Muscle of leg (tissue), 11 donors: ENCODE data around the gene MORF4L1. TPM values are rescaled to one million over a fixed set of nuclear protein-coding genes. Genes with fewer than 3 reads are reported as not detected.
"Not testable (repeated sequence)": the region's sequence is repeated elsewhere in the genome, so short reads cannot be mapped to it uniquely, and the experiment has no call there.

Experiments
- DNase-seq: peaks from one replicate; pipeline ENCODE4 v3.0.0; 2013
- H3K27ac ChIP-seq: one replicate; pipeline ENCODE4 v1.5.1; 2013; ENCODE audit warnings: mild to moderate bottlenecking, low read length, control low read depth
- H3K27me3 ChIP-seq: one replicate; pipeline ENCODE4 v1.6.1; 2013; ENCODE audit warnings: low read length; ENCODE audit not compliant: control insufficient read depth, insufficient read depth
- H3K36me3 ChIP-seq: one replicate; pipeline ENCODE4 v1.6.1; 2013; ENCODE audit warnings: low read length; ENCODE audit not compliant: control insufficient read depth, insufficient read depth
- H3K4me1 ChIP-seq: one replicate; pipeline ENCODE4 v1.6.1; 2013; ENCODE audit warnings: low read length; ENCODE audit not compliant: control insufficient read depth, insufficient read depth
- H3K4me3 ChIP-seq: one replicate; pipeline ENCODE4 v1.5.1; 2013; ENCODE audit warnings: low read length, control low read depth
- H3K9me3 ChIP-seq: replicated peaks from 2 replicates; pipeline ENCODE4 v1.6.1; 2013; ENCODE audit warnings: low read depth, low read length; ENCODE audit not compliant: control insufficient read depth
- WGBS: methylation state at CpG from one replicate; pipeline ENCODE4 v1.1.5; 2013; ENCODE audit warnings: missing lambda C conversion rate; ENCODE audit not compliant: insufficient coverage; 5-methylcytosine and 5-hydroxymethylcytosine counted together
- polyA plus RNA-seq, 8 donors: library from polyadenylated mRNA; unstranded; fragments of 120-200 nt; gene quantifications; one replicate each; pipeline versions ENCODE4 v1.2.1 to v1.2.3, GENCODE V29; 2013; ENCODE audit warnings: inconsistent platforms in 1 of 8, low replicate concordance in 1 of 8; ENCODE audit not compliant: insufficient read length in 8 of 8, insufficient read depth in 1 of 8
- total RNA-seq: library from RNA; stranded (reverse); fragments of 120-200 nt; gene quantifications from one replicate; pipeline ENCODE4 v1.2.4, GENCODE V29; 2013

The MORF4L1 gene
- total and polyA plus RNA-seq, 9 donors, result 285 to 656 (median 558) TPM

DNA sequence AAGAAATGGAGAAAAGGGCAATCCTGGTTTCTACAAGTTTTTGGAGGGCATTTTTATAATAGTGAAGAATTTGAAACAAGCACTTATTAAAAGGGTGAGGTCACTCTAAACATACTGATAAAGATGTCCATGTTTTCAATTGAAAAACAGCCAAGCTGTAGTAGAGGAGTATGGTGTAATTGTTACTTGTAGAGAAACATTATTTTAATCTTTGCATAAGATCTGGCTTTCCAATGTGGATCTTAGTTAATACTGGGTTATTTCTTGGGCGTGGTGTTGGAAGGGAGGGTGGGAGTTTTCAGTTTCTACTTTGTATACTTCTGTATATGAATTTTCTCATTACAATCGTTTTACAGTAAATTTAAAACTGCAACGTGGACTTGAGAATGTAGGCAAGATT, 22.8 kb downstream of the MORF4L1 start:
- no CpG with 5 or more reads among the region's 3 CpGs for WGBS
- peaks cover 49% of the 10 kb centered on the region for H3K36me3 ChIP-seq

DNA sequence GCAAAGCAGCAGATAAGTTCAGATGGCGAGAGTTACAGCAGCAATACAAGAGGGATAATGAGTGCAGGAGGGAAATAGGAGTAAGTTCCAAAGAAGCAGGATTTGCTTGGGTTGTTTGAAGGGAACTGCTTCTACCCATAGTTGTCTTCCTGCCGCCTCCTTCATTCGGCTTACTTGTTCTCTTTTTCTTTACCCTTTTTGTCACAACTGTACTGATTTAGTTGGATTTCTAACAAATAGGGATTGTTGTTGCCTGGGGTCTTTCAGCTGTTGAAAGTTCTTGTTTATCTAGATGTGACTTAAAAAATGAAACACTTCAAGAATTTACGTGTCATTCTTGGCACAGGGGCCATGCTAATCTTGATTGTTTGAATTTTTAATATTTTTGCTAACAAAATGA, 25.9 kb downstream of the MORF4L1 start:
- no peaks in the 10 kb centered on the region for H3K27me3 ChIP-seq
- no peak overlapping the region for H3K27ac ChIP-seq
- DNase-seq, result no peak
- no peaks in the 10 kb centered on the region for H3K4me1 ChIP-seq
- WGBS, result 100% methylated on average over 1 of the region's 4 CpGs
- peaks cover 64% of the 10 kb centered on the region for H3K36me3 ChIP-seq
- no peak overlapping the region for H3K4me3 ChIP-seq
- H3K9me3 ChIP-seq, result no peaks in the 10 kb centered on the region

More for the DNA sequence above, 22.8 kb downstream of the MORF4L1 start:
- DNase-seq, result no peak
- Histone ChIP-seq H3K27me3 (no peaks in the 10 kb centered on the region), H3K4me3 (no peak overlapping the region), H3K27ac (no peak overlapping the region), H3K9me3 (no peaks in the 10 kb centered on the region), H3K4me1 (no peaks in the 10 kb centered on the region)

DNA sequence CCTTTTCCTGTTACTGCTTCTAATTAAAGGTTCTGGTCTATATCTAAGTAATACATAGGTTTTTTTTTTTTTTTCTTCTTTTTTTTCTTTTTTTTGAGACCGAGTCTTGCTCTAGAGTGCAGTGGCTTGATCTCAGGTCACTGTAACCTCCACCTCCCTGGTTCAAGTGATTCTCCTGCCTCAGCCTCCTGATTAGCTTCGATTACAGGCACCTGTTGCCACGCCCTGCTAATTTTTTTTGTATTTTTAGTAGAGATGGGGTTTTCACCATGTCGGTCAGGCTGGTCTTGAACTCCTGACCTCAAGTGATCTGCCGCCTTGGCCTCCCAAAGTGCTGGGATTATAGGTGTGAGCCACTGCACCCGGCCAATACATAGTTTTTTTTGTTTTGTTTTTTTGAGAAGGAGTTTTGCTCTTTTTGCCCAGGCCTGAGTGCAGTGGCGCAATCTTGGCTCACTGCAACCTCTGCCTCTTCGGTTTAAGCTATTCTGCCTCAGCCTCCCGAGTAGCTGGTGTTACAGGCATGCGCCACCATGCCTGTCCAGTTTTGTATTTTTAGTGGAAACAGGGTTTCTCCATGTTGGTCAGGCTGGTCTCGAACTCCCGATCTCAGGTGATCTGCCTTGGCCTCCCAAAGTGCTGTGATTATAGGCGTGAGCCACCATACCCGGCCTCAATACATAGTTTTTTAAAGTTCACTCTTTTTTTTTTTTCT, 28.3 kb downstream of the MORF4L1 start:
- H3K27me3 ChIP-seq, H3K4me3 ChIP-seq, H3K4me1 ChIP-seq, H3K9me3 ChIP-seq, H3K27ac ChIP-seq, DNase-seq: not testable (repeated sequence)
- H3K36me3 ChIP-seq, result peaks cover 72% of the 10 kb centered on the region
- WGBS, result 92% methylated on average over 5 of the region's 14 CpGs

DNA sequence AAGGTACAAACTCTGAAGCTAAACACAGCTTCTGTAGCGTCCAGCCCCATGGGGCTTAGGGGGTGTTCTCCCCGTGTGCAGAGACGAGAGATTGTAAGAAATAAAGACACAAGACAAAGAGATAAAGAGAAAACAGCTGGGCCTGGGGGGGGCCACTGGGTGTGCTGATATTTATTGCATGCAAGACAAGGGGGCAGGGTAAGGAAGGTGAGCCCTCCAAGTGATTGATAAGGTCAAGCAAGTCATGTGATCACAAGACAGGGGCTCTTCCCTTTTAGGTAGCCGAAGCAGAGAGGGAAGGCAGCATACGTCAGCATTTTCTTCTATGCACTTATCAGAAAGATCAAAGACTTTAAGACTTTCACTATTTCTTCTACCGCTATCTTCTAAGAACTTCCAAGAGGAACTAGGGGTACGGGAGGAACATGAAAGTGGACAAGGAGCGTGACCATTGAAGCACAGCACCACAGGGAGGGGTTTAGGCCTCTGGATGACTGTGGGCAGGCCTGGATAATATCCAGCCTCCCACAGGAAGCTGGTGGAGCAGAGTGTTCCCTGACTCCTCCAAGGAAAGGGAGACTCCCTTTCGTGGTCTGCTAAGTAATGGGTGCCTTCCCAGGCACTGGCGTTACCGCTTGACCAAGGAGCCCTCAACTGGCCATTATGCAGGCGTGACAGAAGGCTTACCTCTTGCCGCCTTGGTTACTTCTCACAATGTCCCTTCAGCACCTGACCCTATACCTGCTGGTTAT, 29.8 kb downstream of the MORF4L1 start:
- not testable (repeated sequence) for H3K4me3 ChIP-seq, H3K4me1 ChIP-seq, H3K27ac ChIP-seq, DNase-seq, H3K27me3 ChIP-seq, H3K9me3 ChIP-seq
- WGBS, result 60% methylated on average over 4 of the region's 13 CpGs
- peaks cover 77% of the 10 kb centered on the region for H3K36me3 ChIP-seq

DNA sequence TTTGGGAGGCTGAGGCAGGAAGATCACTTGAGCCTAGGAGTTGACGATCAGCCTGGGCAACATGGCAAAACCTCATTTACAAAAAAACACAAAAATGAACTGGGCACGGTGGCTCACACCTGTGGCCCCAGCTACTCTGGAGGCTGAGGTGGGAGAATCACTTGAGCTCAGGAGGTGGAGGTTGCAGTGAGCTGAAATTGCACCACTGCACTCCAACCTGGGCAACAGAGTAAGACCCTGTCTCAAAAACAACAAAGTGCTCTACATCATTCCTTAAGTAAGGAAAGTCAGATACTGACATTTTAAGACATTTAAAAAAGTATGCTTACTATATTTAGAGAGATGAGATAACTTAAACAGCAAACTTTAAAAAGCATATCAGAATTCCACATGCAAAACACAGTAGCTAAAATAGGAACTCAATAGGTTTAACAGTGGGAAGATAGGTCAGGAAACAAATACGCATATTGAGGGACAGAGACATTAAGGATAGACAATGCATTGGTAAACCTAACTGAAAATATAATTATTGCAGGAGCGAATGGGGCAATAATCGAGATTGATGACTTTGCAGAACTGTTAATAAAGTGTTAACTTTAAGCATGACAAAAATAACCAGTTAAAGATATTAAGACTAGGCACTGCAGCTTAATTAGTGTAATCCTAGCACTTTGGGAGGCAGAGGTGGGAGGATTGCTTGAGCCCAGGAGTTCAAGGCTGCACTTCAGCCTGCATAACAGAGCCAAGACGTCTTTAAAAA, 32.1 kb downstream of the MORF4L1 start:
- no peak for DNase-seq
- WGBS, result no CpG with 5 or more reads among the region's 6 CpGs
- peaks cover 75% of the 10 kb centered on the region for H3K36me3 ChIP-seq
- H3K27me3 ChIP-seq, result no peaks in the 10 kb centered on the region
- H3K9me3 ChIP-seq, result no peaks in the 10 kb centered on the region
- no peak overlapping the region for H3K27ac ChIP-seq
- no peaks in the 10 kb centered on the region for H3K4me1 ChIP-seq
- no peak overlapping the region for H3K4me3 ChIP-seq

DNA sequence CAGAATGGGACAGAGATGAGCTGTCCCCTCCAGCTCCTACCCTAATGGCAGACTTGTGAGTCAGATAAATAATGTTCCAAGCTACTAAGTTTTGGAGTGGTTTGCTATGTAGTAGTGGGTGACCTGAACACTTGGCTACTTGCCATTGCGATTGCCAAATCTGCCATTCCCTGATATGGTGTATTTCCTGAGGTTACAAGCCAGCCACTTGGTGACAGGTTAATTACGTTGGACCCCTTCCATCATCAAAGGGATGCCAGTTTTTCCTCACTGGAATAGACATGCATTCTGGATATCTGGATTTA, 33.6 kb downstream of the MORF4L1 start:
- no peaks in the 10 kb centered on the region for H3K9me3 ChIP-seq
- H3K27me3 ChIP-seq, result no peaks in the 10 kb centered on the region
- no peak overlapping the region for H3K27ac ChIP-seq
- DNase-seq, result no peak
- H3K4me3 ChIP-seq, result no peak overlapping the region
- peaks cover 77% of the 10 kb centered on the region for H3K36me3 ChIP-seq
- no peaks in the 10 kb centered on the region for H3K4me1 ChIP-seq
- no CpG with 5 or more reads among the region's 2 CpGs for WGBS

DNA sequence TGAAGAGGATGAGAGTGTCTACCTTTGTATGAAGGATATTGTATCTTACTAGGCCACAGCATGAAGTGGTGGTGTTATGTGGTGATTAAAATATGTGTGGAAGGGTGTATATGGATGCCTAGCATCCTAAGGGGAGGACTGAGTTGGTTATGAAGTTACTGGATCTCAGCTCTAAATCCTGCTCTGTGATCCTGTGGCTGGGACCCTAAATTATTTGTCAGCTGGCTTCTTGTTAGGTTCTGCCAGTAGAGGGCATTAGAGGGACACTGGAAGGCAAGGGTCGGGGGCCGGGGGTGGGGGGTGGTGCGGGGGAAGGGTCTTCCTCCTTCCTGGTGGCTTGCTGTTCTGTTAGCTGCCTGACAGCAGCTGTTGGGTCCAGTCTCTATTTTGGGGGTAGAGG, 34.9 kb downstream of the MORF4L1 start:
- Histone ChIP-seq H3K27me3 (no peaks in the 10 kb centered on the region), H3K4me1 (no peaks in the 10 kb centered on the region), H3K4me3 (no peak overlapping the region), H3K36me3 (peaks cover 73% of the 10 kb centered on the region), H3K9me3 (no peaks in the 10 kb centered on the region), H3K27ac (no peak overlapping the region)
- no CpG with 5 or more reads among the region's 3 CpGs for whole genome bisulfite sequencing
- DNase-seq, result no peak

DNA sequence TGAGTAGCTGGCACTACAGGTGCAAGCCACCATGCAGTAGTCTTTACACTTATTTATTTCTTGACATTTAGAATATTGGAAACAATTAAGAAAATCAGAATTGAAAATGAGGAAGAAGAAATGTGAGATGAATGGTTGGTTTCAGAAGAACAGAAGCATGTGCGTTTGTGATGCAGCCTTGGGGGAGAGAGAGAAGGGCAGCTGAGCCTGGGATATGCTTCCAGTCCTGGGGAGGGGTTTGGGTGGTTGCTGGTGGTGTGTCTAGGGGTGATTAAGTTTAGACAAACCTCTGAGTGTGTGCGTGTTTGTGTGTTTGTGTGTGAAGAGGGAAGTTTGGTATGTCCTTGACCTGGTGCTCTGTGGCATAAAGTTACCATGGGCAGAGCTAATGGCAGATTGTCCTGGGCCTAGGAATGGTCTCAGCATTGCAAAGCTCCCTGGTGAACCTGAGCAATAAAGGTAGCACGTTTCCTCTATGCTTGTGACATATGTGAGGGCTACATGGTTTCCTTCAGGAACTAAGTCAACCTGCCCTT, 36.5 kb downstream of the MORF4L1 start:
- Histone ChIP-seq H3K27ac (no peak overlapping the region), H3K9me3 (no peaks in the 10 kb centered on the region), H3K4me1 (peaks cover 3% of the 10 kb centered on the region), H3K27me3 (no peaks in the 10 kb centered on the region), H3K4me3 (no peak overlapping the region), H3K36me3 (peaks cover 74% of the 10 kb centered on the region)
- 65% methylated on average over 3 of the region's 3 CpGs for WGBS
- no peak for DNase-seq

DNA sequence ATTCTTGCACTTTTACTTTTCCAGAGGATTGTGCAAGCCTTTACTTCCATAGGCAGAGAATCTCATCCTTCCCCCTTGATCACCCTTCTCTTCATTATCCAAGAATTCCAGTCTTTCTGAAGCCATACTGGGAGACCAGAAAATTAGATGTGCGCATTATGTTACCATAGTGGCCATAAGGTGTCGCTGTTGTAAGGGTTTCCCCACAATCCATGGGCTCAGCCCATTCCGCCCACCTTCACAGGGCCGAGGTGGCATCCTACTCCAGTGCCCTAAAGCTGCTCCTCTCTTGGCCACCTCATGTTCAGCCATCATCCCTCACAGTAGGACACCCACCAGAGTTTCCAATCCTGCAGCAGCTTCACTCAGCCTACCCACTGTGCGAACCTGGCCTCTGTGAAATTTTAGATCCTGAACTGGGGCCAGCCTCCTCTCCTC, 37.1 kb downstream of the MORF4L1 start:
- Histone ChIP-seq H3K27ac (no peak overlapping the region), H3K4me3 (no peak overlapping the region), H3K4me1 (peaks cover 5% of the 10 kb centered on the region), H3K36me3 (peaks cover 74% of the 10 kb centered on the region), H3K27me3 (no peaks in the 10 kb centered on the region), H3K9me3 (no peaks in the 10 kb centered on the region)
- no peak for DNase-seq
- 44% methylated on average over 3 of the region's 5 CpGs for WGBS

DNA sequence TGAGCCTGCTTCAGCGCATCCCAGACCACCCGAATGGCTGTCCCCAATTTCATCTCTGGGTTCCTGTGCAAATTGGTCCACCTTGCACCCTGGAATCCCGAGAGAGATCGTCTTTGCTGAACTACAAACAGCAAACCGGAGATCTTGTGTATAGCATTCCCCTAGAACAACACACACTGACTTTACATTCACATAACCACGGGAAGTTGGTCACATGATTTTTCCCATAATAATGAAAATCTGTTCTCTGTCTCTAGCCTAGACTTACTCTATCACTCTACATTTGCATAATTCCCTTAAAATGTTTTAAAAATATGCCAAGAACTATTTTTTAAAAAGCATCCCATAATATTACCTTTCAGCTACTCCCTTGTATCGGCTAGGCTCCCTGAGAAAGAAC, 37.6 kb downstream of the MORF4L1 start:
- no peak overlapping the region for H3K4me3 ChIP-seq
- 50% methylated on average over 6 of the region's 7 CpGs for WGBS
- no peaks in the 10 kb centered on the region for H3K27me3 ChIP-seq
- no peak for DNase-seq
- H3K4me1 ChIP-seq, result peaks cover 9% of the 10 kb centered on the region
- H3K9me3 ChIP-seq, result no peaks in the 10 kb centered on the region
- H3K36me3 ChIP-seq, result peaks cover 75% of the 10 kb centered on the region
- H3K27ac ChIP-seq, result no peak overlapping the region
